SK-N-SH (cell line): ENCODE measurements around the gene LRCH4. TPM values are rescaled to one million over a fixed set of nuclear protein-coding genes. Genes with fewer than 3 reads are reported as not detected.
A peak's percentile ranks its signal among the peaks of the same experiment; 100 is the strongest.

Experiments used
- CTCF ChIA-PET: fragments of 300-600, 350-600 bp; formaldehyde crosslinking; extraction: SDS; loops from one replicate; lab custom pipeline; 2021; lab: Yijun Ruan, JAX
- POLR2A ChIA-PET: fragments of 350-600 bp; sonication (Branson Sonifier 250); formaldehyde crosslinking; extraction: SDS; loops from one replicate; lab custom pipeline; 2020; ENCODE audit warnings: antibody characterized with exemption, inconsistent platforms; lab: Yijun Ruan, JAX
- DNase-seq: peaks from one replicate; pipeline ENCODE4 v3.0.0; 2012
- H2AFZ ChIP-seq: fragments of 200-600 bp; sonication (generic); 2 replicates; pipeline ENCODE4 v1.8.1; 2016; ENCODE audit warnings: antibody characterized with exemption, mild to moderate bottlenecking, low read depth
- H3F3A ChIP-seq: fragments of 200-600 bp; sonication (generic); replicated peaks from 2 replicates; pipeline ENCODE3; 2016; ENCODE audit warnings: antibody characterized with exemption, mild to moderate bottlenecking; ENCODE audit not compliant: insufficient read depth
- H3K27ac ChIP-seq, 2 experiments: fragments of 200-500 bp in 1 of 2; fragments of 200-600 bp in 1 of 2; sonication (Bioruptor generic) in 1 of 2; sonication (generic), shearing (Covaris generic) in 1 of 2; 2 replicates each; pipeline versions ENCODE4 v1.5.1 to v1.6.1; 2014 to 2016; ENCODE audit warnings: low read depth in 2 of 2, inconsistent platforms in 1 of 2, low read length in 1 of 2, mild to moderate bottlenecking in 1 of 2, mixed read lengths in 1 of 2
- H3K27me3 ChIP-seq: fragments of 200-600 bp; sonication (generic), shearing (Covaris generic); 2 replicates; pipeline ENCODE4 v1.6.1; 2016; ENCODE audit warnings: mixed run types; ENCODE audit not compliant: insufficient read depth
- H3K36me3 ChIP-seq, 2 experiments: fragments of 200-500 bp in 1 of 2; fragments of 200-600 bp in 1 of 2; sonication (Bioruptor generic) in 1 of 2; sonication (generic) in 1 of 2; replicated peaks in 1 of 2; 2 replicates each; pipeline versions ENCODE3 to v1.5.1; 2014 to 2016; ENCODE audit warnings: low read length in 1 of 2, mild to moderate bottlenecking in 1 of 2; ENCODE audit not compliant: insufficient read depth in 2 of 2, control insufficient read depth in 1 of 2
- H3K4me1 ChIP-seq, 2 experiments: fragments of 200-500 bp in 1 of 2; fragments of 200-600 bp in 1 of 2; sonication (Bioruptor generic) in 1 of 2; sonication (generic), shearing (Covaris generic) in 1 of 2; 2 replicates each; pipeline versions ENCODE4 v1.5.1 to v1.6.1; 2014 to 2016; ENCODE audit warnings: low read depth in 1 of 2, low read length in 1 of 2, mixed run types in 1 of 2; ENCODE audit not compliant: insufficient read depth in 2 of 2, control insufficient read depth in 1 of 2
- H3K4me2 ChIP-seq: fragments of 200-600 bp; sonication (generic), shearing (Covaris generic); 2 replicates; pipeline ENCODE4 v1.6.1; 2017; ENCODE audit warnings: mixed run types
- H3K4me3 ChIP-seq, 2 experiments: fragments of 200-500 bp in 1 of 2; fragments of 200-600 bp in 1 of 2; sonication (Bioruptor generic) in 1 of 2; sonication (generic), shearing (Covaris generic) in 1 of 2; 2 replicates each; pipeline versions ENCODE4 v1.5.1 to v1.8.1; 2014 to 2016; ENCODE audit warnings: low read depth in 2 of 2, inconsistent platforms in 1 of 2, low read length in 1 of 2, mild to moderate bottlenecking in 1 of 2, mixed read lengths in 1 of 2, moderate library complexity in 1 of 2
- H3K79me2 ChIP-seq: fragments of 200-600 bp; sonication (generic); 2 replicates; pipeline ENCODE4 v1.8.1; 2017; ENCODE audit warnings: mild to moderate bottlenecking; ENCODE audit not compliant: insufficient read depth
- H3K9ac ChIP-seq: fragments of 200-600 bp; sonication (generic); 2 replicates; pipeline ENCODE4 v1.6.1; 2017; ENCODE audit warnings: mixed run types
- H3K9me2 ChIP-seq: fragments of 200-600 bp; sonication (generic); 2 replicates; pipeline ENCODE4 v1.6.1; 2017; ENCODE audit warnings: mixed run types
- H3K9me3 ChIP-seq: fragments of 200-600 bp; sonication (generic); 2 replicates; pipeline ENCODE4 v1.6.1; 2017; ENCODE audit warnings: mixed run types, mild to moderate bottlenecking, moderate library complexity
- H4K20me1 ChIP-seq: fragments of 200-600 bp; sonication (generic); 2 replicates; pipeline ENCODE4 v1.6.1; 2017; ENCODE audit warnings: mild to moderate bottlenecking, mixed run types; ENCODE audit not compliant: insufficient read depth
- CTCF ChIP-seq: fragments of 200-600 bp; sonication (generic); IDR thresholded peaks from 2 replicates; pipeline ENCODE4 v1.6.1; 2017; ENCODE audit warnings: antibody characterized with exemption, mild to moderate bottlenecking, moderate library complexity
- EP300 ChIP-seq, 2 experiments: IDR thresholded peaks; 2 replicates each; pipeline versions ENCODE4 v1.4.0 to v1.6.1; 2012; ENCODE audit warnings: borderline replicate concordance in 1 of 2, low read depth in 1 of 2, low read length in 1 of 2
- FOSL2 ChIP-seq: IDR thresholded peaks from 2 replicates; pipeline ENCODE4 v1.4.0; 2012; ENCODE audit warnings: low read depth, mild to moderate bottlenecking, moderate library complexity, borderline replicate concordance
- FOXJ3 ChIP-seq: sonication (generic); formaldehyde crosslinking; IDR thresholded peaks from 2 replicates; pipeline ENCODE4 v1.5.1; 2020; ENCODE audit warnings: mild to moderate bottlenecking, missing genetic modification reagents
- FOXM1 ChIP-seq: IDR thresholded peaks from 2 replicates; pipeline ENCODE4 v1.4.0; 2012; ENCODE audit warnings: low read depth, mild to moderate bottlenecking
- JUND ChIP-seq: IDR thresholded peaks from 2 replicates; pipeline ENCODE4 v1.4.0; 2012
- MAX ChIP-seq: IDR thresholded peaks from 2 replicates; pipeline ENCODE4 v1.4.0; 2012; ENCODE audit warnings: low read depth
- NRF1 ChIP-seq: IDR thresholded peaks from 2 replicates; pipeline ENCODE4 v1.6.1; 2012; ENCODE audit warnings: low read depth, mild to moderate bottlenecking, low read length
- POLR2AphosphoS5 ChIP-seq: IDR thresholded peaks from 2 replicates; pipeline ENCODE4 v1.6.1; 2012; ENCODE audit warnings: low read depth, low read length
- RAD21 ChIP-seq: IDR thresholded peaks from 2 replicates; pipeline ENCODE4 v1.6.1; 2012; ENCODE audit warnings: mild to moderate bottlenecking, low read length
- RFX5 ChIP-seq: IDR thresholded peaks from 2 replicates; pipeline ENCODE4 v1.6.1; 2012; ENCODE audit warnings: mild to moderate bottlenecking, improper control_type of control experiment, low read length
- TCF12 ChIP-seq: IDR thresholded peaks from 2 replicates; pipeline ENCODE4 v1.4.0; 2012
- YY1 ChIP-seq: IDR thresholded peaks from 2 replicates; pipeline ENCODE4 v1.4.0; 2012; ENCODE audit warnings: low read depth, mild to moderate bottlenecking
- WGBS: methylation state at CpG from one replicate; pipeline ENCODE4 v1.1.6; 2017; ENCODE audit warnings: low lambda C conversion rate; 5-methylcytosine and 5-hydroxymethylcytosine counted together
- polyA plus RNA-seq, 3 experiments: library from polyadenylated mRNA; depleted of rRNA; stranded (reverse); fragments of >200 nt; gene quantifications; 2 replicates each; pipeline ENCODE4 v1.2.3, GENCODE V29; 2012
- TF ChIP-seq, protein P1 (sequence below): fragments of 150-350 bp; IDR thresholded peaks from 2 replicates; pipeline ENCODE4 v1.6.1; 2016; ENCODE audit warnings: mild to moderate bottlenecking, low read depth, low read length
- TF ChIP-seq, protein P2 (sequence below): IDR thresholded peaks from 2 replicates; pipeline ENCODE4 v1.4.0; 2012; ENCODE audit warnings: low read depth, borderline replicate concordance
- TF ChIP-seq, protein P3 (sequence below): fragments of 150-350 bp; IDR thresholded peaks from 2 replicates; pipeline ENCODE4 v1.6.1; 2017; ENCODE audit warnings: antibody characterized with exemption, low read length, low read depth, borderline replicate concordance
- TF ChIP-seq, protein P4 (sequence below): IDR thresholded peaks from 2 replicates; pipeline ENCODE4 v1.4.0; 2012; ENCODE audit warnings: low read depth, borderline replicate concordance

Gene LRCH4
- polyA plus RNA-seq, 1 of the 3 experiments (the other 2 are of a cell fraction), result 29.8 TPM

DNA sequence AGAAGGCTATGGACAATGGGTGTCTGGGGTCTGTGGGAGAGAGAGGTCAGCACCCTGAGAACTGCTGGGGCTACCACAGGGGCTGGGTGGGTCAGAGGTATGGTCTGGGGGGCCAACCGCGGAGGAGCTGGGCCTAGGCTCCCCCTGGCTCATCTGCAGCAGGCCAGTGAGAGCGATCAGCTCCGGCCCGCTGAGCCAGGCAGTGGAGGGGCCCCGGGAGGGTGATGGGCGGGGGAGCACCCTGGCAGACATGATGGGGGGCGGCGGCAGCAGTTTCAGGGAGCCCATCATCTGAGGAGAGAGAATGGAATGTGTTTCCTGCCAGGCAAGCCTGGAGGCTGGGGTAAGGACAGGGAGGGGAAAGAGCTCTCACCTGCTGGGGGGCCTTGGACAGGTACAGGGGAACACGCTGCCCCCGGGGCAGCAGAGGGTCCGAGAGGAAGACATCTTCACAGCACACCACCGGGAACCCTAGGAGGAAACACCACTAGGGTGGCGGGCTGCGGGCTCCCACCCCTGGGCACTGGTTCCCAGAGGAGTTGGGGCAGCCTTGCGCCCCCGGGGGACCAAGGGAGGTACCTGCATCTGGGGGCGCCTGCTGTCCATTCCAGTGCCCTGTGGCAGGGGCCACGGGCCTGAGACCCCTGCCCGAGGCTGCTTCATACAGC, 13.5 kb downstream of the LRCH4 start:
- DNase-seq, result peak; percentile 30
- no peaks in the 10 kb centered on the region for H3K9me3 ChIP-seq
- no peak overlapping the region for H3K27ac ChIP-seq
- CTCF ChIA-PET, result interaction anchor here (0.7 to 2.0 kb wide), 6 partner anchors 8 to 89 kb away, joined by 3 to 5 read pairs (median 3); no protein-coding TSS in a partner anchor
- no peaks in the 10 kb centered on the region for H3K27me3 ChIP-seq
- no peaks in the 10 kb centered on the region for H3K9me2 ChIP-seq
- POLR2A ChIA-PET, result interaction anchor here (2.7 kb wide), 1 partner anchor 13 kb away, joined by 19 read pairs; the partner anchor contains the start of genes FBXO24 and LRCH4
- 93% methylated on average over 12 of the region's 20 CpGs for WGBS
- H3K36me3 ChIP-seq, result peaks cover 14 to 29% of the 10 kb centered on the region in 2 experiments
- H4K20me1 ChIP-seq, result no peaks in the 10 kb centered on the region
- no peaks in the 10 kb centered on the region for H3F3A ChIP-seq
- no peak overlapping the region for H3K9ac ChIP-seq
- peaks cover 0 to 32% of the 10 kb centered on the region in 2 experiments; a peak in 1 of 4 replicates for H3K4me1 ChIP-seq
- TF ChIP-seq FOSL2, result no peak
- no peak for TF ChIP-seq NRF1
- TF ChIP-seq, protein P1, sequence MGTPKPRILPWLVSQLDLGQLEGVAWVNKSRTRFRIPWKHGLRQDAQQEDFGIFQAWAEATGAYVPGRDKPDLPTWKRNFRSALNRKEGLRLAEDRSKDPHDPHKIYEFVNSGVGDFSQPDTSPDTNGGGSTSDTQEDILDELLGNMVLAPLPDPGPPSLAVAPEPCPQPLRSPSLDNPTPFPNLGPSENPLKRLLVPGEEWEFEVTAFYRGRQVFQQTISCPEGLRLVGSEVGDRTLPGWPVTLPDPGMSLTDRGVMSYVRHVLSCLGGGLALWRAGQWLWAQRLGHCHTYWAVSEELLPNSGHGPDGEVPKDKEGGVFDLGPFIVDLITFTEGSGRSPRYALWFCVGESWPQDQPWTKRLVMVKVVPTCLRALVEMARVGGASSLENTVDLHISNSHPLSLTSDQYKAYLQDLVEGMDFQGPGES, result no peak
- TF ChIP-seq RAD21, result no peak
- no peak for TF ChIP-seq JUND
- no peak for TF ChIP-seq TCF12
- TF ChIP-seq, protein P2, sequence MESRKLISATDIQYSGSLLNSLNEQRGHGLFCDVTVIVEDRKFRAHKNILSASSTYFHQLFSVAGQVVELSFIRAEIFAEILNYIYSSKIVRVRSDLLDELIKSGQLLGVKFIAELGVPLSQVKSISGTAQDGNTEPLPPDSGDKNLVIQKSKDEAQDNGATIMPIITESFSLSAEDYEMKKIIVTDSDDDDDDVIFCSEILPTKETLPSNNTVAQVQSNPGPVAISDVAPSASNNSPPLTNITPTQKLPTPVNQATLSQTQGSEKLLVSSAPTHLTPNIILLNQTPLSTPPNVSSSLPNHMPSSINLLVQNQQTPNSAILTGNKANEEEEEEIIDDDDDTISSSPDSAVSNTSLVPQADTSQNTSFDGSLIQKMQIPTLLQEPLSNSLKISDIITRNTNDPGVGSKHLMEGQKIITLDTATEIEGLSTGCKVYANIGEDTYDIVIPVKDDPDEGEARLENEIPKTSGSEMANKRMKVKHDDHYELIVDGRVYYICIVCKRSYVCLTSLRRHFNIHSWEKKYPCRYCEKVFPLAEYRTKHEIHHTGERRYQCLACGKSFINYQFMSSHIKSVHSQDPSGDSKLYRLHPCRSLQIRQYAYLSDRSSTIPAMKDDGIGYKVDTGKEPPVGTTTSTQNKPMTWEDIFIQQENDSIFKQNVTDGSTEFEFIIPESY, result no peak
- H3K79me2 ChIP-seq, result no peaks in the 10 kb centered on the region
- no peak overlapping the region for H3K4me3 ChIP-seq
- no peak overlapping the region for H3K4me2 ChIP-seq
- no peak overlapping the region for H2AFZ ChIP-seq

DNA sequence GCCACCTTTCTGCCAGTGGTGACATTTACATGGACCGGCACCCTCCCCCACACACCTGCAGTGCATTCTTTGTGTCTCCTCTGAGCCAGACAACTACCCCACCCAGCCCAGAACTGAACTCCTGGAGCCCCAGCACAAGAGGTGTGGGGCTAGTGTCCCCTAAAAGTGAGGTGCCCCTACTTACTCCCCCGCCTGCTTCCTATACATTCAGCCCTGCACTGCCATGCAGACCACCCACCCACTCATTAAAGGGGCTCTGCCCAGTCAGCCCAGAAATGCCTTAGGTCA, 14.2 kb downstream of the LRCH4 start:
- peaks cover 13 to 25% of the 10 kb centered on the region in 2 experiments for H3K36me3 ChIP-seq
- 100% methylated on average over 2 of the region's 2 CpGs for WGBS
- no peak overlapping the region for H3K4me3 ChIP-seq
- H3K4me1 ChIP-seq, result peaks cover 0 to 38% of the 10 kb centered on the region in 2 experiments; a peak in 1 of 4 replicates
- H3K4me2 ChIP-seq, result no peak overlapping the region
- no peaks in the 10 kb centered on the region for H3K27me3 ChIP-seq
- H2AFZ ChIP-seq, result no peak overlapping the region
- CTCF ChIA-PET, result interaction anchor here (0.9 to 2.0 kb wide), 10 partner anchors 8 to 134 kb away, joined by 3 to 16 read pairs (median 4); partner anchors contain the start of gene MOSPD3
- H3F3A ChIP-seq, result peaks cover 4% of the 10 kb centered on the region
- no peaks in the 10 kb centered on the region for H3K79me2 ChIP-seq
- no peaks in the 10 kb centered on the region for H4K20me1 ChIP-seq
- H3K9ac ChIP-seq, result no peak overlapping the region
- no peak overlapping the region for H3K27ac ChIP-seq
- DNase-seq, result peak; percentile 27
- POLR2A ChIA-PET, result interaction anchor here (1.1 to 2.7 kb wide), 2 partner anchors 14 to 132 kb away, joined by 4 to 19 read pairs; partner anchors contain the start of genes FBXO24 and LRCH4
- no peaks in the 10 kb centered on the region for H3K9me3 ChIP-seq
- no peaks in the 10 kb centered on the region for H3K9me2 ChIP-seq
- TF ChIP-seq NRF1, result no peak
- TF ChIP-seq, protein P3, sequence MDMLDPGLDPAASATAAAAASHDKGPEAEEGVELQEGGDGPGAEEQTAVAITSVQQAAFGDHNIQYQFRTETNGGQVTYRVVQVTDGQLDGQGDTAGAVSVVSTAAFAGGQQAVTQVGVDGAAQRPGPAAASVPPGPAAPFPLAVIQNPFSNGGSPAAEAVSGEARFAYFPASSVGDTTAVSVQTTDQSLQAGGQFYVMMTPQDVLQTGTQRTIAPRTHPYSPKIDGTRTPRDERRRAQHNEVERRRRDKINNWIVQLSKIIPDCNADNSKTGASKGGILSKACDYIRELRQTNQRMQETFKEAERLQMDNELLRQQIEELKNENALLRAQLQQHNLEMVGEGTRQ, result no peak
- no peak for TF ChIP-seq POLR2AphosphoS5
- TF ChIP-seq, protein P1, result no peak
- TF ChIP-seq MAX, result no peak
- no peak for TF ChIP-seq RFX5
- TF ChIP-seq YY1, result no peak
- TF ChIP-seq EP300 (IDR thresholded peaks at IDR 0.05; ENCODE audit: borderline replicate concordance in 1 of 2, low read depth in 1 of 2, low read length in 1 of 2), result no peak
- no peak for TF ChIP-seq RAD21
- no peak for TF ChIP-seq FOXJ3
- no peak for TF ChIP-seq CTCF
- TF ChIP-seq, protein P4, sequence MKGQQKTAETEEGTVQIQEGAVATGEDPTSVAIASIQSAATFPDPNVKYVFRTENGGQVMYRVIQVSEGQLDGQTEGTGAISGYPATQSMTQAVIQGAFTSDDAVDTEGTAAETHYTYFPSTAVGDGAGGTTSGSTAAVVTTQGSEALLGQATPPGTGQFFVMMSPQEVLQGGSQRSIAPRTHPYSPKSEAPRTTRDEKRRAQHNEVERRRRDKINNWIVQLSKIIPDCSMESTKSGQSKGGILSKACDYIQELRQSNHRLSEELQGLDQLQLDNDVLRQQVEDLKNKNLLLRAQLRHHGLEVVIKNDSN, result no peak
- TF ChIP-seq FOXM1, result no peak
